ENCODE measurements around the gene PIANP.

Gene PIANP

GRCh38 chr12:6666211-6666610 lies 34.4 kb downstream of the PIANP start:
- DNase-seq: no peak

DNA sequence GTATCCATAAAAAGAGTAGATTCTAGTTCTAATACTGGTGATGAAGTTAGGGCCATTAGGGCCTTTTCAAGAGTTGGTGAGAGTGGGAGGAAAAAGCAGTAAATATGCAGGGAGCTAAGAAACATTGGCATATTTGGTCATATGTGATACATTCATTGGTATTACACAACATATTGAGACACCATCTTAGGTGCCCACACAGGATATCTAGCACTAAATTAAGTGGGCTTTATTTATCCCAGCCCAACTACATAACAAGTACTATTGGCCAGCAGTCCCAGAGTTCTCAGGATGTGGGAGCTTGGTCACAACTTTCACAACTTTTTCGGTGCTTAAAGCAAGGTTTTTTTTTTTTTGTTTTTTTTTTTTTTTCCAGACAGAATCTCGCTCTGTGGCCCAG lies 35.7 kb downstream of the PIANP start:
- DNase-seq: no peak

- peak; percentile 85 to 98 for DNase-seq
These were observed 37.5 kb downstream of the PIANP start, which contains the start of gene ING4 for GRCh38 chr12:6662906-6663742. Gene ING4 (minus strand): TSS chr12:6663119. CDS start chr12:6663101, 18 bp downstream.

GRCh38 chr12:6662602-6662905 lies 38.1 kb downstream of the PIANP start:
- DNase-seq: no peak

DNA sequence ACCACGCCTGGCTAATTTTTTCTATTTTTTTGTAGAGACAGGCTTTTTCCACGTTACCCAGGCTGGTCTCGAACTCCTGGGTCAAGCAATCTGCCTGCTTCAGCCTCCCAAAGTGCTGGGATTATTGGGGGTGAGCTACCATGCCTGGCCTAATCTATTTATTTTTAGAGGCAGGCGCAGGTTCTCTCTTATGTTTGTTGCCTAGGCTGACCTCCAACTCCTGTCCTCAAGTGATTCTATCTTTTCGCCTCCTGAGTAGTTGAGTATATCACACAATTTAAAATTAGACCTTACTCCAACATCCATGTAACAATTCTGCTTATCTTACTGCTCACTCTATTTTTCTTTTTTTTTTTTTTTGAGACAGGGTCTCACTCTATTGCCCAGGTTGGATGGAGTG lies 46.6 kb downstream of the PIANP start:
- no peak for DNase-seq

DNA sequence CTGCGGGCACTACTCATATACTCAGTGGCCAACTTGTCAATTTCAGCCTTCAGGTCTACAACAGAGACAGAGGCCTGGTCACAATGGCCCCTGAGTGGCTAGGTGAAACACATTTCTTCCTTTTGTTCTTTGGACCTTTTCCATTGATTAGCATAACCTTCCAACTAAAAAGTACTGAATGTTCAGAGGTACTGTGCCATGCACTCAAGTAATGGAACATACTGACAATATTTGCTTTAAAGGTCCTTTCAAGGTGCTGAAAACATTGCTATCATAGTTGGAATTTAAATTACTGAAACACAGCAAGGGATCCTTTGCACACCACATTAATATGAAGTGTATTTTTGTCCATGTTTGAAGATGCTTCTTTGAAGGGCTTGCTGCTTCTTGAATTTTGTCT lies 47.3 kb downstream of the PIANP start:
- DNase-seq: no peak

DNA sequence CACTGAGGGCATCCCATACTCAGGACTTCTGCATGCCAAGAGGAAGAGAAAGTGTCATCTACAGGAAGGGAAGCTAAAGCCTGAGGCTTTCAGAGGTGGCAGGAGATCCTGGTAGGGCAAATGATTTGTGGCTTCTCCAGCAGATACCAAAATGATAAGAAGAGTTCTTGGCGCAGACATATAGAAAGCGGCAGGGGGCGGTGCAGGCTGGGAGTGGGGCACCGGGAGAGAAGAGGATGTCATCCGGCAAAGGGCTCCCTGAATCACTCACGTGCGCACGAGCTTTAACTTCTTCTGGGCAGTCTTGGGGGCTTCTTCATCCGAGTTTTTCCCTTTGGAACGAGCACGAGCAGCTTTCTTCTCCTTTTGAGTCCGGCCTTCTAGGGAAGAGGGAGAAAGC lies 48.2 kb downstream of the PIANP start:
- DNase-seq: no peak

- no peak for DNase-seq
These were observed 49.8 kb downstream of the PIANP start for GRCh38 chr12:6650832-6651231.

DNA sequence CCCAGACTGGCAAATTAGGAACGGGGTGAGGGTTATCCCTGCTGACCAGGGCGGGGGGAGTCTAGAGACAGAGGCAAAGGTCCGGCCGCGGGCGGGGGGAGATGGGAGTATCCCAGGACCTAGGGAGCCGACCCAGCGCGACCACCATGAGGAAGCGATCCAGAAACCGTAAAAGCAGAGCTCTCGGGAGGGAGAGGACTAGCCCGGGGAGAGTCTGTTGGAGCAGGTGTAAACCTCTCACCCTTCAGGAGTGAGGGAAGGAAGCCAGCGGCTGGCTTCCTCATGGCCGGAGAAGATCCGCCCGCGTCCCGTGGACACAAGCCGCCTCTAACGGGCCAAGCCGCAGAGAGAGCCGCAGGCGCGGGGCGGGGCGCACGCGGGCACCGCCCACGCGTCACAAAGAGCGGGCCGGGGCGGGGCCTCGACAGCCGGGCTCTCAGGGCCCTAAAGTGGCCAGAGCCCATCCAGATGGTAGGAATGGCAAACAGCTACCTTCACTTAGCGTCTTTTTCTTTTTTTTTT lies 53.5 kb downstream of the PIANP start, which contains the start of gene ACRBP:
ACRBP (minus strand) TSS at position 350 of the 522 bp plus-strand sequence; CDS start at position 284, 66 bp downstream.
- peak; percentile 24 to 44 for DNase-seq

DNA sequence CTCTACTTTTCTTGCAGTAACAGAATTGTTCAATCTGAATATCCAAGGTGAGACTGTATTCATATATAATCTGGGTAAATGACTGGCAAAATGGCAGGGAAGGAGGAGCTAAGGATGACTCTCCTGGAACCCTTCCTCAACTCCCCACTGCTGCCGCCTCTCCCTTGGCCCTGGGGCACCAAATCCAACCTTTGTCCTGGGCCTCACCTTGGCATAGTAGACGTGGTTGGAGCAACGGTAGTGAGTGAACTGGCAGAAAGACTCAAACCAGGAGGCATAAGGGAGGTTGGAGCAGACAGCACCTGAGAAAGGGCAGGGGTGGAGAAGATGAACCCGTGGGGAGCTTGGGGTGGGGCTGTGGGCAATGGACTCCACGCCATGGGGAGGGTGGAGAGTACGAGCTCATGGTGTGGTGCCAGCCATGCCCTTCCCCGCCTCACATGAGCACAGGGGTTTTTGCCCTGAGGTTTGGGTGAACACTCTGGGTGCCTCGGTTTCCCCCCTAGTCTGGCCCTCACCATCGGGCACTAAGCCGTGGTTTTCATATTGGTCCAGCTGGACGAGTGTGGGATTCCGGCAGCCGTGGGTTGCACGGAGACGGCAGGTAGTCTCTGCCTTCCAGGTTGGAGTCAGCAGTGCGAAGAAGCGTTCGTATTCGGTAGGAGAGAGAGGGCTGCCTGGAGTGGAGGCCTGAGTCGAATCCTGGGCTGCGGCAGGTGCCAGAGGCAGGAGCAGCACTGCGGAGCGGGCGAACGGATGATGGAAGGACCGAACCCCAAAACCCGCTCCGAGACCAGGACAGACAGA lies 54.1 kb downstream of the PIANP start:
- DNase-seq: no peak

- DNase-seq: no peak
These were observed 55.7 kb downstream of the PIANP start for GRCh38 chr12:6644903-6645302.

DNA sequence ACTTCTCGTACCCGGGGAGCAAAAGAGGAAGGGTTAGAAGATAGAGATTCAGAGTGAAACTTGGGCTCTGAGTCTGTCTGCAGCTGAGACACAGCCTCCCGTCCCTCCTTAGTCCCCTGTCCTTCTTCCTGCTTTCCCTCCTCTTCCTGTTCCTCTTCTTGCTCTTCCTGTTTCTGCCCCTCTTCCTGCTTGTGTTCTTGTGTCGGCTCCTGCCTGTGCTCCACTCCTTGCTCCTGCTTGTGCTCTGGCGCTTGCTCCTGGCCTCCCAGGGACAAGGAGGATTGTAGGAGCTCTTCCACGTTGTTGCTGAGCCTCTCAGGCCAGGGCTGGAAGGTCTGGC lies 56.4 kb downstream of the PIANP start:
- no peak for DNase-seq
